Ishikawa (cell line): ENCODE measurements around the gene SCCPDH.

Experiments
- CREB1 ChIP-seq: IDR thresholded peaks from 2 replicates; pipeline ENCODE4 v1.6.1; 2012; ENCODE audit warnings: low read depth
- EGR1 ChIP-seq: IDR thresholded peaks from 2 replicates; pipeline ENCODE4 v1.6.1; 2012
- EP300 ChIP-seq: IDR thresholded peaks from 2 replicates; pipeline ENCODE4 v1.6.1; 2012; ENCODE audit warnings: borderline replicate concordance
- FOXM1 ChIP-seq: IDR thresholded peaks from 2 replicates; pipeline ENCODE4 v1.6.1; 2012; ENCODE audit warnings: low read depth, borderline replicate concordance
- MAX ChIP-seq: IDR thresholded peaks from 2 replicates; pipeline ENCODE4 v1.6.1; 2012
- NFIC ChIP-seq: IDR thresholded peaks from 2 replicates; pipeline ENCODE4 v1.6.1; 2012
- RAD21 ChIP-seq: IDR thresholded peaks from 2 replicates; pipeline ENCODE4 v1.6.1; 2012; ENCODE audit warnings: low read depth
- REST ChIP-seq: IDR thresholded peaks from 2 replicates; pipeline ENCODE4 v1.6.1; 2012; ENCODE audit warnings: low read depth, mild to moderate bottlenecking
- TAF1 ChIP-seq: IDR thresholded peaks from 2 replicates; pipeline ENCODE4 v1.6.1; 2012; ENCODE audit warnings: low read depth, mild to moderate bottlenecking
- TCF12 ChIP-seq: IDR thresholded peaks from 2 replicates; pipeline ENCODE4 v1.6.1; 2012; ENCODE audit warnings: low read depth
- TEAD4 ChIP-seq: IDR thresholded peaks from 2 replicates; pipeline ENCODE4 v1.6.1; 2012
- YY1 ChIP-seq: IDR thresholded peaks from 2 replicates; pipeline ENCODE4 v1.6.1; 2012; ENCODE audit warnings: low read depth
- ZBTB7A ChIP-seq: IDR thresholded peaks from 2 replicates; pipeline ENCODE4 v1.6.1; 2012; ENCODE audit warnings: low read depth

- TF ChIP-seq REST: no peak
- TF ChIP-seq TAF1: no peak
- TF ChIP-seq RAD21: no peak
- no peak for TF ChIP-seq CREB1
- no peak for TF ChIP-seq EP300
- TF ChIP-seq FOXM1: no peak
- TF ChIP-seq YY1: no peak
- no peak for TF ChIP-seq MAX
- no peak for TF ChIP-seq TCF12
- TF ChIP-seq EGR1: no peak
- TF ChIP-seq TEAD4: no peak
- TF ChIP-seq ZBTB7A: no peak
- no peak for TF ChIP-seq NFIC
Observed at GRCh38 chr1:246750752-246751151, 26.5 kb downstream of the SCCPDH start.
